NCI-H1417 (cell line): Measurements from ENCODE around the gene CCNYL1.
"Not testable (repeated sequence)": the region's sequence is repeated elsewhere in the genome, so short reads cannot be mapped to it uniquely, and the experiment has no call there.

Experiments
- DNase-seq, 3 experiments: peaks; one replicate each; lab custom pipeline; 2025; lab: John Stamatoyannopoulos, UW

The CCNYL1 gene

DNA sequence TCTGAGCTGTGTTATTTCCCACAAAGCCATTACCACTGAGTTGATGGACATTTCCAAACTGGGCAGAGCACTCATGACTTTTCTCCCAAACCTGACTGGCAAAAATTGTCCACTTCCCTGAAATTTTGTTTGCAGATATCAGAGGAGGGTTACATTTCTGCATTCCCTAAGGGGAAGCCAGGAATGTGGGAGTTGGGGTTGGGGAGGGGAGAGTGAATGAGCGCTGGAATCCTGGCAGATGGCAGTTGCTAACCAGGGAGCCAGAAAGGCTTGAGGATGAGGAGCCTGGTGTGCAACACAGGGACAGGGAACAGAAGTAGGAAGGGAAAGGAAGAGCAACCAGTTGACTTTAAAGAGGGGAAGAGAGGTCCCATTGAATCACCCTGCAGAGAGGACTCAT lies 14.0 kb upstream of the CCNYL1 start:
- DNase-seq: no peak

DNA sequence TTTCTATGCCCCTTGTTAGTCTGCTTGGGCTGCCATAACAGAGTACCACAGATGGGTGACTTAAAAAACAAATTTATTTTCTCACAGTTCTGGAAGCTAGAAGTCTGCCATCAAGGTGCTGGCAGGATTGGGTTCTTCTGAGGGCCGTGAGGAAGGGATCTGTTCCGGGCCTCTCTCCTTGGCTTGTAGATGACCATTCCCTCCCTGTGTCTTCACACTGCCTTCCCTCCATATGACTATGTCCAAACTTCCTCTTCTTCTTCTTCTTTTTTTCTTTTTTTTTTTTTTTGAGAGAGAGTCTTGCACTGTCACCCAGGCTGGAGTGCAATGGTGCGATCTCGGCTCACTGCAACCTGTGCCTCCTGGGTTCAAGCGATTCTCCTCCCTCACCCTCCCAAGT lies 13.1 kb upstream of the CCNYL1 start:
- no peak for DNase-seq

DNA sequence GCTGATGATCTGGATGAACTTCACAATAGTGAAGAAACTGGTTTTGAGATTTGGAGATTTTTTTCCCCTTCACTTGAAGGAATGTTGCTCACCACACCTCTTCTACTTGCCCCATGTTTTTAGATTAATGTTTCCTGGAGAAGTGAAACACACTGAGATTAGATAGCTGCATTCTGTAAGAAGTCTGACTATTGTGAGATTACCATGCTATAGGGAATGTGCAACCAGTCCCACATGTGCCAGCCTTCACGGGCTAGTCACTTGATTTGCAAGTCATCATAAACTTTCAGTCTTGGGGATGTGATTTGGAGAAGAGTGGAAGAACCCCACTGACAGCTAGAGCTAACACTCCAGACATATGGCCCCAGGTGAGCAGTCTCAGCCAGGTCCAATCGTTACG lies 7.4 kb upstream of the CCNYL1 start:
- no peak for DNase-seq

DNA sequence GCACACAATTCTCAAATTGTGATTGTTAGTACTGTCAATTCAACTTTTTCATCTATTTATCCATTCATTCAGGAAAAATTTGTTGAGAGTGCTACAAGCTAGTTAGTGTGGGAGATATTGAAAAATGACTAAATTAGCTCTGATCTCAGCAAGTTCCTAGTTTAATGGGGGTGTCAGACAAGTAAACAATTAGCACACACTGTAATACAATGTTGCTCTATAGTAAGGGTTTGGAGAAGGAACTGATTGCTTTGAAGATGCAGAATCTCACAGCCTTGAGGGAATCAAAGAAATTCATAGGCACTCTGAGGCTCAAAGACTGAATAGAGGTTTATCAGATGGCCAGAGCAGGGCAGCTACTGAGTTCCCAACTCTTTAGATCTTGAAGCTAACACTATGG lies 6.8 kb upstream of the CCNYL1 start:
- DNase-seq: no peak

DNA sequence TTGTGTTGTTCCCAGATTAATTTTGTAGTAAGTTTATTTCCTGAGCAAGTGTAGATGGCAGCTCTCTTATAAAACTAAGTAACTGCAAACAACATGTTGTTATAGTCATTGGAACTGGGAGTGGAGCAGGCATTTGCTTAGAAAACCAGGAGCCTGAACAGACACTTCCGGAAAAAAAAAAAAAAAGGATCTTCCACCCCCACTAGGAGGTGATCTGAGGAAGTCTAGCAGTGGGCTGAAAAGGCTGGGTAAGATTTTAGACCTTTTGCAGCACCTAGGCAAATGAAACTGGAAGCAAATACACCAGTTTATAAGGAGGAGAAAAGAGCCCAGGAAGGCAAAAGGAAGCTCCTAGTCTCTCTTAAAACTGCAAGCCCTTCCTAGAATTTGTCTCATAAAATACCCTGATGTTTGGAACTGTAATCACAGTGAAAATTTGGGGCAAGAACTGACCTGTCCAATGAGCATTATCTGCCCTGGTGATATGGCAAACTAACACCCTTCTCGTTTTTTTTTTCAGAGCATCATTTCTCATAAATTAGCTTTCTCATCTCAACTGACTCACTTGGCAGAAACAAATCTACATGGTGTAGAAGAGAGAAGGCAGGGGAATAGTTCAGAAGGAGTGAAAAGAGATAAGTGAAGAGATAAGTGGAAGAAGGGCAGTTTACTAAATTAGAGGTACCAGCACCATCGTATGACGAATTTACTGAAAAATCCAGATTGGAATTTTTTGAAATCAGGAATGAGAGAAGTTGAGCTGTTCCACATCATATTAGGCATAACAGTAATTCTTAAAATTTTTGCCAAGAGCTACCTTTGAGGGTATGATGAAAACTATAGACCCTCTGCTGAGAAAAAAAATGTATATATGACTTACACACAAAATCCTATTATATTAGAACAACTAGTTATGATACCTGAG lies 4.2 kb upstream of the CCNYL1 start:
- DNase-seq: no peak

DNA sequence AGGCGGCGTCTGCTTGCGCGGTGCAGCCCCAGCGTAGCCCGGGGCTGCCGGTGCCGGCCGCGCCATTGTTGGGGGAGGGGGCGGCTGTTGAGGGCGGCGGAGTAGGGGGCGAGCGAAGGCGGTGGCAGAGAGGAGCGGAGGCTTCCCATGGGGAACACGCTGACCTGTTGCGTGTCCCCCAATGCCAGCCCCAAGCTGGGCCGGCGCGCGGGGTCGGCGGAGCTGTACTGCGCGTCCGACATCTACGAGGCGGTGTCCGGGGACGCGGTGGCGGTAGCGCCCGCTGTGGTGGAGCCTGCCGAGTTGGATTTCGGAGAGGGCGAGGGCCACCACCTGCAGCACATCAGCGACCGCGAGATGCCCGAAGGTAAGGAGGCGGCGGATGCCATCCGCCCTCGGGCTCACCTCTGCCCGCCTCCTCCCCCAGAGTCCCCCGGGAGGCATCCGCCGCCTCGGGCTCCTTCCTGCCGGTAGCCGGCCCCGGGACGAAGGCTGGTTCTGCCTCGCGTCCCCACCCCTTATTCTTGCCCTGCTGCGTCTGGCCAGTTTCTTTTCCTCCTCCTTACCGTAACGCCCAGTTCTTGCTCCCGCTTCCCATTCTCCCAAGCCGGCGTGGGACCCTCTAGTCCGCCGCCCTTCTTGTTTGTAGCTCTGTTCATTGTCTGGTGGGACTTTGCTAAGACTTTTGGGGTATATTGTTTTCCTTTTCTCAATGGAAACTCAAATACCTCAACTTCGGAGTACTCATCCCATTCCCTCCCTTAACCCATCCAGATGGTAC lies 500 bp downstream of the CCNYL1 start:
- peak; percentile 13 to 82 (median 81) for DNase-seq

DNA sequence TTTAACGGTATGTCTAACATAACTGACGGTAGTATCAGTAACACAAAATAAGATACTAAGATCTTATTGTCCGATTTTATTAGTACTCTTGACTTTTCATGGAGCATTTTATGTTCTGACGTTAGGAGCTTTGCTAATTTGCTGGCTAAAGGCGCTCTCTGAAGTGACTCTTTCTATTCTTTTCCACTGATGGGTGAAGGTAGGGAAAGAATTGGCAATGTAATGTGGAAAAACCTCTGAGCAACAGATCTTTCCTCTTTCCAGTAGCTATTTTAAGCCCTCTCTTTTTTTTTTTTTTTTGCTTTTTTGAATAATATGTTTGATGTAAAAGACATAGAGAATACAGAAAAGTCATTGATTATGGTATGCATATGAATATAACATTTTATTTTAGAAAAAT lies 4.6 kb downstream of the CCNYL1 start:
- no peak for DNase-seq

DNA sequence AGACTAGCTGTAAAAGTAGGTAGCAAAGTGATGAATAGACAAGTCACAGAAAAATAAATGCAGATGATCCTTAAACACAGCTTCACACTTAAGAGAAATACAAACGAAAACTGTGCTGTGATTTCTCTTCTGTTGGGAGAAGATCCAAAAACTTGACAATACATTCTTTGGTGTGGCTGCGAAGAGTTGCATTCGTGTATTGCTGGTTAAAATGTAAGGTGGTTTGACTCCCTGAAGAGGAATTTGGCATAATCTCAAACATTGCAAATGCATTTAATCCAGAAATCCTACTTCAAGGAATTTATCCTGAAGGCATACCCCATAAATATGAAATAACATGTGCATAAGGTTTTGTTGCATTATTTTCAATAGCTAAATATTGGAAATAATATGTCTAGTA lies 7.1 kb downstream of the CCNYL1 start:
- DNase-seq: no peak

DNA sequence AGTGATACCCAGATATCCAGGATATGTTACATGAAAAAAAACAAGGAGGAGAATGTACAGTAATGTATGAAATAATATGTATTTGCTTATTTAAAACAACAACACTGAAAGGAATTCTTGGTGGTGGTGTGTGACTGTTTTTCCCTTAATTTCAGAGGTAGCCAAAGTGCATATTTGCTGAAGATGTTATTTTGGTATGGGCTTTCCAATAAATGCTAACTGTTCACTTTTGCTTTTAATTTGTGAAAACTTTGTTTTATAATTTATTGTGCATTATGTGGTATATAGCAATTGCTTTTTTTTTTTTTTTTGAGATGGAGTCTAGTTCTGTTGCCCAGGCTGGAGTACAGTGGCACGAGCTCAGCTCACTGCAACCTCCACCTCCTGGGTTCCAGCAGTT lies 7.6 kb downstream of the CCNYL1 start:
- DNase-seq: no peak

DNA sequence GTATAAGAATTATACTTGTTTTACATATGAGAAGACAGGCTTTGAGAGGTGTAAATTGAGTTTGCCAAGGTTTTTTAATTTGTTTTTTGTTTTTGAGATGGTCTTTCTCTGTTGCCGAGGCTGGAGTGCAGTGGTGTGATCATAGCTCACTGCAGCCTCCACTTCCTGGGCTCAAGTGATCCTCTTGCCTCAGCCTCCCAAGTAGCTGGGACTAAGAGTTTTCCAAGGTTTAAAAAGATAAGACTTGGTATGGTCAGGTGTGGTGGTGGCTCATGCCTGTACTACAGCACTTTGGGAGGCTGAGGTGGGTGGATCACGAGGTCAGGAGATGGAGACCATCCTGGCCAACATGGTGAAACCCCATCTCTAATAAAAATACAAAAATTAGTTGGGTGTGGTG lies 8.2 kb downstream of the CCNYL1 start:
- not testable (repeated sequence) for DNase-seq

DNA sequence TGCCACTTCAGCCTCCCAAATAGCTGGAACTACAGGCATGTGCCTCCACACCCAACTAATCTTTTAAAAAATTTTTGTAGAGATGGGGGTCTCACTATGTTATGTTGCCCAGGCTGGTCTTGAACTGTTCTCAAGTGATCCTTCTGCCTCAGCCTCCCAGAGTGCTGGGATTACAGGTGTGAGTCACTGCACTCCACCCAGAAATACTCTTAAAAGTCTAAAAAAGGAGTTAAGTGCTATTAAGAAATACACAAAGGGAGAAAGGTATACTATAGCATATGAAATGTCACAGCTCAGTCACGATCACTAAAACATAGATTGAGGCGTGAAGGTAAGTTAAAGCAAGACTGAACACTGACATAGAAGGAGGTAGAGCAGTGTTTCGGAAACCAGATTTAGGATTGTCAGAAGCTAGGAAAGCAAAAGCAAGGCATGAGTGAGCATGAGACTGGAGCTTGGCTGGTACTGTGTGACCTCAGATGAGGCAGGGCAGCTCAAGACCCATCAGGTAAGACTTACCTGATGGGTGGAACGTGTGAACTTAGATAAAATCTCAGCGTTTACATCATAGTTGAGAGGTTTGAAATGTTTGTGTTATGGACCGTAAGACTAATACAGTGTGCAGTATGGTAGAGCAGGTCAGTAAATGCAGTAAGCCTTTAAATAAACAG lies 9.2 kb downstream of the CCNYL1 start:
- no peak for DNase-seq

DNA sequence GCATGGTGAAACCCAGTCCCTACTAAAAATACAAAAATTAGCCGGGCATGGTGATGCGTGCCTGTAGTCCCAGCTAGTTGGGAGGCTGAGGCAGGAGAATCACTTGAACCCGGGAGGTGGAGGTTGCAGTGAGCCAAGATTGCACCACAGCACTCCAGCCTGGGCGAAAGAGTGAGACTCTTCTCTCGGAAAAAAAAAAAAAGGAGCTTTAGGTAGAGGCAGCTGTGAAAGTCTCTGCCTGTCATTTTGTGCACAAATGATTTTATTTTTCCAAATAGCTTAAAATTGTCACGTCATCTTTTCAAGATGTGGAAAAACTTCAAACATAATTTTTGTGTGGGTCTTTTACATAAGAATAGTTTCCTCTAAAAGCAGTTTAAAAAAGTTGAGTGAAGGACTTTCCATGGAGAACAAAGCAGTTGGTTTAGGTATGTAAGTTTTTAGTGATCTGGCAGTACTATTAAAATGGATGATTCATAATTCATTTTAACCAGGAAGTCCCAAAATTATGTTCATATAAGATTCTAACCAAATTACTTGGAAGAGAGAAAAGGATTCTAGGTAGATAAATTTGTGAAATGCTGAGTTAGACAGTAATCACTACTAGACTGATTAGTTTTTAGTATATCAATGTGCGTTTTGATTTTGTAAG lies 11.5 kb downstream of the CCNYL1 start:
- DNase-seq: no peak

DNA sequence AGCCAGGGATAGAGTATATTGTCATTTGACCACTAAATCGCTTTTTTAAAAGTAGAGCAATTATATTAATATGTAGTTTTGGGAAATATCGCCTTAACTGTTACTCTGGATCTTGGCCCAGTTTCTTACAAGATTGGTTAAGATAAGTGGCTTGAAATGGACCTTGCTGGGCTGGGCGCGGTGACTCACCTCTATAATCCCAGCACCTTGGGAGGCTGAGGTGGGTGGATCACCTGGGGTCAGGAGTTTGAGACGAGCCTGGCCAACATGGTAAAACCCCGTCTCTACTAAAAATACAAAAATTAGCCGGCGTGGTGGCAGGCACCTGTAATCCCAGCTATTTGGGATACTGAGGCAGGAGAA lies 12.0 kb downstream of the CCNYL1 start:
- DNase-seq: not testable (repeated sequence)

DNA sequence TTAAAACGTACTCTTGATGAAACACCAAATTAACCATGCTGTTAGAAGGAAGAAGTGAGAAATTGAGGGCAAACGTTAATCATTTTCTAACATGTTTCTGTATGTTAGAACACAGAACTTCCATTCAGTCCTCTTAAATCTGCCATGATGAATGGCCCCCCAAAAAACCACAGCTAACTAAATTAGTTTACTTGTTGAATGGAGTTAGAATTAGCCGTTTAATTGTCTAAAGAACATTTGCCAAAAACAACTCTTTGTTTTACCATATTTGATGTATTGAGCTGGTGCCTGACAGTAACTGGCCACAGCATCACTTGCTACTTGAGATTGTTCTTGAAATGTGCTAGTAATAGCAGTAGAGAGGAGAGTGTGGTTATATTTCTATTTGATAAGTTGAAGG lies 12.7 kb downstream of the CCNYL1 start:
- DNase-seq: no peak

DNA sequence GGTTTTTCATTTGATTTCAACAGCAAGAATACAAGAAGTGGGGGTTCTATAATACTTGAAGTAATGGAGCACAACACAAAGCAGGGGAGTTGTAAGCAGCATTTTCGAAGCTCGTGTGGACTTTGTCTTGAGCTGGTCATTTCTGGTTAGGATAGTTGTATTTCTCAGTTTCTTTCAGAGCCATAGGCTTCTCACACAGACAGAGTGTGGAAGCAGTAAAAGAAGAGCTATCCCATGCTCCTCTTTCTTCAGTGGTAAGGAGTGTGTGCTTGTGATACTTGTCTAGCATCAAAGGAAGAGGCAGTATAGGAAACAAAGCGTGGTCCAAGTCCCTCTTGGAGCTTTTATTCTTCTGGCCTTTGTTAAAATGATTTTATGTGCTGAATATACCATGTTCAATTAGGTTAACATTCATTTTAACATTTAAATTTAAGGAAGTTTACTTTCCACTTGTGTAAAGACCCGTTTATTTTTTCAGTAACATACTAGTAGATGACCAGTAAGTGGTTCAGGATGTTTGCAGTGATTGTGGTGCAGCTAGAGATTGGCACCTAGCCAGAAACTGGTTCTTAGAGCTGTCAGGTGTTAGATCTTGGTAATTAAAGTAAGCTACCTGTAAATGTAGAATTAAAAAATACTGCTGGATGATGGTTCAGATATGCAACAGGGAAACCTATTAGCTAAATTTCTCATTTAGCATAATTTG lies 14.6 kb downstream of the CCNYL1 start:
- peak; percentile 6 to 85 (median 39) for DNase-seq

DNA sequence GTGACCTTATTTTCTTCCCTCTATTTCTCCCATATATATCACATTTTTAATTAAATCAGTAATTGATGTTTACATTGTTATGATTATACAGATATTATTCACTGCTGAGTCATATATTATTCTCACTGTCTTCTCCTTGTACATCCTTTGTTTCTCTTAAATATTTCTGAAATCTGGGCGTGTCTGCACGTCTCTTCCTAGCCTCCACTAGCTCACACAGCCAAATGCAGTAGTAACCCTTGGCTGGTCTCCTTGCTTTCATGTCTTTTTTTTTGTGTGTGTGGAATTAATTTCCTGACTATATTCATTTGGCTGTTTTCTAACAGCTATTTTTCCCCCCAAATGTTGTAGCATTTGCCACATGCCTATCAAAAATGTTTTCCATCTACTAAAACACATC lies 15.8 kb downstream of the CCNYL1 start:
- no peak for DNase-seq

DNA sequence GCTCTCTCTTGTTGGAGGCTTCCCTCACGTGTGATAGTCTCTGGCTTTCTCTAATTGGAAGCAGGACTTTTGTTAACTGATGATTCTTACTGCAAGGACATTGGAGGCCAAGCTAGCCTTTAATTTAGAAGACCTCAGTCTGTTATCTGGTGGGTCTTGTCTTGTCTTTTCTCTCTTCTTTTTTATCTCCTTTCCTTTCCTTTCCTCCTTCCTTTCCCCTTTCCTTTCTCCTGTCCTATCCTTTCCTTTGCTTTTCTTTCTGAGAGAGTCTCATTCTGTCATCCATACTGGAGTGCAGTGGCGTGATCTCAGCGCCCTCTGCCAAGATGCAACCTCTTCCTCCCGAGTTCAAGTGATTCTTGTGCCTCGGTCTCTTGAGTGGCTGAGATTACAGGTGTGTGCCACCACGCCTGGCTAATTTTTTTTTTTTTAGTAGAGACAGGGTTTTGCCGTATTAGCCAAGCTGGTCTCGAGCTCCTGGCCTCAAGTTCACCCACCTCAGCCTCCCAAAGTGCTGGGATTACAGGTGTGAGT lies 18.1 kb downstream of the CCNYL1 start:
- DNase-seq: no peak

DNA sequence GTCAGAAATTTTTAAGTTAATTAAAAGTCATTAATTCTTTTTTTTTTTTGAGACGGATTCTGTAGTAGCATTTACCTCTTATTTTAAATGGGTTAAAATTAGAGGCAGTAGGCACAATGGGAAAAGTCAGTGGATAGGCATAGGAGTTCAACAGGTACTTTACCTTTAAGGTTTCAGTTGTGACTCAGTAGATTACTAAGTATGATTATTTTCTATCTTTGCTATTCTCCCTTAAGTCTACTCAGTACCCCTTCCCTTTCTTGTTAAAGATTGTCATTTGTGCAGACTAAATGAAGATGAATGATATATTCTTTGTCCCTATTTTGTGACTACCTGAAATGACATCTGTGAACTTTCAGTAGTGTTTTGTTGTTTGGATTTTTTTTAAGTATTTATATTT lies 19.7 kb downstream of the CCNYL1 start:
- DNase-seq: no peak

DNA sequence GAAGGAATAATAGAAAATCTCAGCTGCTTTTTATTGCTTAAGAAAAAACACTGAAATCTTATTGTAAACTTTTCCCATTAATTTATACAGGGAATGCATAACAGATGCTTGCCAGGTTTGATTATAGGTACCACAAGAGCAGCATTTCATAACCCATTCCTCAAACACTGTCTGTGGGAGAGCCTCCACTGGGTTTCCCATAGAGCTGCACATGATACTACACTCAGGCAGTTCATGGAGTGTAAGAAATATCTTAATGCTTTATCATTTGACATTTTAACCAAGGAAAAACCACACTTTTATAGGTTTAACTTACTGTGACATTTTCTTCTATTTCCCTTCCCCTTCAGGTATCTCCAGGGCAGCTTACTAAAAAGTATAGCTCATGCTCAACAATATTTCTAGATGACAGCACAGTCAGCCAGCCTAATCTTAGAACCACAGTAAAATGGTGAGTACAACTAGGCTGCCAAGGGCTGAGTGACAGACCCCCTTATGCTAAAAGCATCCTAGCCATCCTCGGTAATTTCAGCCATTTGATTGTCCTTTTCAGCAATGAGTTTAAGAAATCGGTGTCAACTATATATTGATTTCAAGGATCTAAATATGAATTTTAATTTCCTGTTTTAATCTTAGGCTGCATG lies 22.3 kb downstream of the CCNYL1 start:
- DNase-seq: no peak

DNA sequence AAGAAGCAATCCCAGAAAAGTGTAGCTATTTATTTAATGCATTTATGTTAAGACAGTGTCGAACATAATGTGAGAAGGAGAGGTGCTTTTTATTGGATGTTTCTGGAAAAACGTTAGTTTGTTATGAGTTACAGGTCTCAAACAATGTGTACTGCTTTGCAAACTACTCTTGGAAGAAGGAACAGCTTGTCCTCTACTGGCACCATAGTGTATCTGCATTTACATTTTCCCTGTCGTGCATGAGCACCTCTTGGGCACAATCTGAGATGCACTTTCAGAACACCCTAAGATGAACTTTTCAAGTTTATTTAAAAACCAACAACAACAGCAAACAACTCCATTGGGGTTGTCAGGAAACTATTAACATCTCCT lies 22.8 kb downstream of the CCNYL1 start:
- peak in 1 of 3 experiments; percentile 29 for DNase-seq
